Astrocyte (in vitro differentiated cells and primary cell): ENCODE data around the gene DISC1. TPM values are rescaled to one million over a fixed set of nuclear protein-coding genes. Genes with fewer than 3 reads are reported as not detected.
A peak's percentile ranks its signal among the peaks of the same experiment; 100 is the strongest.

Source experiments
- DNase-seq: peaks from one replicate; pipeline ENCODE4 v3.0.0-alpha.2; 2010; ENCODE audit warnings: low read depth
- FAIRE-seq: peaks from 2 replicates; lab custom pipeline; 2011; peaks lifted over from hg19 to GRCh38; lab: Jason Lieb, UNC
- H2AFZ ChIP-seq: 2 replicates; pipeline ENCODE4 v1.6.0; 2012; ENCODE audit warnings: low read depth, low read length, inconsistent platforms
- H3K27ac ChIP-seq: 2 replicates; pipeline ENCODE4 v1.5.1; 2011; ENCODE audit warnings: low read depth, low read length, inconsistent platforms
- H3K27me3 ChIP-seq: 2 replicates; pipeline ENCODE4 v1.6.0; 2011; ENCODE audit warnings: low read length, inconsistent platforms; ENCODE audit not compliant: insufficient read depth
- H3K36me3 ChIP-seq: 2 replicates; pipeline ENCODE4 v1.5.1; 2011; ENCODE audit warnings: low read length, inconsistent platforms; ENCODE audit not compliant: insufficient read depth
- H3K4me1 ChIP-seq: 2 replicates; pipeline ENCODE4 v1.5.1; 2011; ENCODE audit warnings: low read length, inconsistent platforms; ENCODE audit not compliant: insufficient read depth
- H3K4me2 ChIP-seq: 2 replicates; pipeline ENCODE4 v1.6.0; 2012; ENCODE audit warnings: low read length, inconsistent platforms
- H3K4me3 ChIP-seq: 2 replicates; pipeline ENCODE4 v1.5.1; 2011; ENCODE audit warnings: low read depth, mild to moderate bottlenecking, low read length, inconsistent platforms; ENCODE audit not compliant: insufficient read depth
- H3K79me2 ChIP-seq: 2 replicates; pipeline ENCODE4 v1.6.0; 2012; ENCODE audit warnings: mild to moderate bottlenecking, low read length, inconsistent platforms; ENCODE audit not compliant: insufficient read depth
- H3K9ac ChIP-seq: 2 replicates; pipeline ENCODE4 v1.6.0; 2012; ENCODE audit warnings: mild to moderate bottlenecking, low read length, inconsistent platforms
- H3K9me3 ChIP-seq: 2 replicates; pipeline ENCODE4 v1.5.1; 2012; ENCODE audit warnings: low read depth, mild to moderate bottlenecking, low read length, inconsistent platforms; ENCODE audit not compliant: insufficient read depth
- H4K20me1 ChIP-seq: 2 replicates; pipeline ENCODE4 v1.6.0; 2012; ENCODE audit warnings: low read length, inconsistent platforms; ENCODE audit not compliant: insufficient read depth
- H3K27ac Mint-ChIP-seq: one replicate; pipeline ENCODE4 v1.8.0; 2021; ENCODE audit warnings: mild to moderate bottlenecking, mixed read lengths; ENCODE audit not compliant: unreplicated experiment
- H3K27me3 Mint-ChIP-seq: one replicate; pipeline ENCODE4 v1.8.0; 2021; ENCODE audit warnings: low read depth, mixed read lengths; ENCODE audit not compliant: unreplicated experiment
- H3K36me3 Mint-ChIP-seq: one replicate; pipeline ENCODE4 v1.8.0; 2021; ENCODE audit warnings: low read depth, mixed read lengths; ENCODE audit not compliant: unreplicated experiment
- H3K4me1 Mint-ChIP-seq: one replicate; pipeline ENCODE4 v1.8.0; 2021; ENCODE audit warnings: low read depth, mixed read lengths; ENCODE audit not compliant: unreplicated experiment
- H3K4me3 Mint-ChIP-seq: one replicate; pipeline ENCODE4 v1.8.0; 2021; ENCODE audit warnings: mild to moderate bottlenecking, moderate library complexity, mixed read lengths; ENCODE audit not compliant: unreplicated experiment
- H3K9me3 Mint-ChIP-seq: one replicate; pipeline ENCODE4 v1.8.0; 2021; ENCODE audit warnings: mild to moderate bottlenecking, mixed read lengths; ENCODE audit not compliant: unreplicated experiment
- CTCF ChIP-seq: IDR thresholded peaks from 2 replicates; pipeline ENCODE4 v1.5.1; 2011; ENCODE audit warnings: low read depth, mild to moderate bottlenecking, inconsistent platforms, low read length, moderate library complexity; ENCODE audit not compliant: insufficient read depth
- EZH2 ChIP-seq: IDR thresholded peaks from 2 replicates; pipeline ENCODE4 v1.6.1; 2012; ENCODE audit warnings: mild to moderate bottlenecking, low read length, inconsistent platforms; ENCODE audit not compliant: insufficient read depth
- total RNA-seq: library from RNA; stranded (reverse); gene quantifications from 2 replicates; pipeline ENCODE4 v1.2.1, GENCODE V29; 2021

Gene DISC1
- total RNA-seq, 1 donor from 2014 or later, result 9.1 TPM

GRCh38 chr1:231605149-231606100 lies 21.2 kb upstream of the DISC1 start:
- H3K79me2 ChIP-seq, result no peaks in the 10 kb centered on the region
- peaks cover 3% of the 10 kb centered on the region for H3K4me1 ChIP-seq
- no peak for FAIRE-seq
- H3K9me3 ChIP-seq, result no peaks in the 10 kb centered on the region
- Mint-ChIP-seq H3K4me3 (no peak overlapping the region), H3K9me3 (no peaks in the 10 kb centered on the region), H3K27me3 (peaks cover 9% of the 10 kb centered on the region), H3K27ac (no peak overlapping the region), H3K36me3 (no peaks in the 10 kb centered on the region), H3K4me1 (peaks cover 6% of the 10 kb centered on the region)
- H3K36me3 ChIP-seq, result no peaks in the 10 kb centered on the region
- no peaks in the 10 kb centered on the region for H3K27me3 ChIP-seq
- H3K27ac ChIP-seq, result no peak overlapping the region
- no peaks in the 10 kb centered on the region for H4K20me1 ChIP-seq
- no peak overlapping the region for H3K4me2 ChIP-seq
- H2AFZ ChIP-seq, result no peak overlapping the region
- DNase-seq, result no peak
- TF ChIP-seq EZH2 (no peak), CTCF (no peak)
- no peak overlapping the region for H3K4me3 ChIP-seq
- no peak overlapping the region for H3K9ac ChIP-seq

- Mint-ChIP-seq H3K4me3 (no peak overlapping the region), H3K36me3 (no peaks in the 10 kb centered on the region), H3K27ac (peak overlapping the region; percentile 56), H3K4me1 (peaks cover 6% of the 10 kb centered on the region), H3K27me3 (peaks cover 22% of the 10 kb centered on the region), H3K9me3 (no peaks in the 10 kb centered on the region)
- TF ChIP-seq CTCF (no peak), EZH2 (no peak)
- no peak overlapping the region for H2AFZ ChIP-seq
- no peak for DNase-seq
- no peak overlapping the region for H3K4me2 ChIP-seq
- H3K9me3 ChIP-seq, result no peaks in the 10 kb centered on the region
- no peak overlapping the region for H3K4me3 ChIP-seq
- no peak overlapping the region for H3K27ac ChIP-seq
- H3K9ac ChIP-seq, result no peak overlapping the region
- H3K36me3 ChIP-seq, result no peaks in the 10 kb centered on the region
- no peak for FAIRE-seq
- peaks cover 3% of the 10 kb centered on the region for H3K4me1 ChIP-seq
- H3K27me3 ChIP-seq, result peaks cover 3% of the 10 kb centered on the region
- no peaks in the 10 kb centered on the region for H4K20me1 ChIP-seq
- no peaks in the 10 kb centered on the region for H3K79me2 ChIP-seq
These were observed 19.9 kb upstream of the DISC1 start for GRCh38 chr1:231606712-231607111.

GRCh38 chr1:231610388-231610787 lies 16.2 kb upstream of the DISC1 start:
- Histone ChIP-seq H3K4me1 (no peaks in the 10 kb centered on the region), H3K27me3 (peaks cover 6% of the 10 kb centered on the region), H3K9ac (no peak overlapping the region), H3K4me2 (no peak overlapping the region), H3K79me2 (no peaks in the 10 kb centered on the region), H3K36me3 (no peaks in the 10 kb centered on the region), H3K4me3 (no peak overlapping the region), H3K9me3 (no peaks in the 10 kb centered on the region), H4K20me1 (no peaks in the 10 kb centered on the region), H3K27ac (no peak overlapping the region), H2AFZ (no peak overlapping the region)
- DNase-seq, result no peak
- H3K9me3 Mint-ChIP-seq, result peaks cover 9% of the 10 kb centered on the region
- TF ChIP-seq EZH2 (no peak), CTCF (no peak)
- no peak for FAIRE-seq
- H3K36me3 Mint-ChIP-seq, result peaks cover 1% of the 10 kb centered on the region
- peaks cover 40% of the 10 kb centered on the region for H3K27me3 Mint-ChIP-seq
- no peak overlapping the region for H3K27ac Mint-ChIP-seq
- H3K4me1 Mint-ChIP-seq, result peaks cover 6% of the 10 kb centered on the region
- H3K4me3 Mint-ChIP-seq, result no peak overlapping the region
